T-helper 1 cell treated with Interleukin-12 subunit alpha and Interleukin-12 subunit beta and Interleukin-4 antibody, amounts not matched to agents 30 μg/mL and 1 μg/mL, for 36 hours (primary cell): ENCODE data around the gene PRRC1.

Experiments used
- H3K27ac Mint-ChIP-seq: one replicate; pipeline ENCODE4 v1.8.0; 2021; ENCODE audit warnings: mild to moderate bottlenecking, mixed read lengths
- H3K27me3 Mint-ChIP-seq: one replicate; pipeline ENCODE4 v1.8.0; 2021; ENCODE audit warnings: low read depth, mixed read lengths
- H3K36me3 Mint-ChIP-seq: one replicate; pipeline ENCODE4 v1.8.0; 2021; ENCODE audit warnings: low read depth, mixed read lengths
- H3K4me1 Mint-ChIP-seq: one replicate; pipeline ENCODE4 v1.8.0; 2021; ENCODE audit warnings: low read depth, mixed read lengths
- H3K4me3 Mint-ChIP-seq: one replicate; pipeline ENCODE4 v1.8.0; 2021; ENCODE audit warnings: mild to moderate bottlenecking, moderate library complexity, mixed read lengths
- H3K9me3 Mint-ChIP-seq: one replicate; pipeline ENCODE4 v1.8.0; 2021; ENCODE audit warnings: mixed read lengths

The PRRC1 gene

DNA sequence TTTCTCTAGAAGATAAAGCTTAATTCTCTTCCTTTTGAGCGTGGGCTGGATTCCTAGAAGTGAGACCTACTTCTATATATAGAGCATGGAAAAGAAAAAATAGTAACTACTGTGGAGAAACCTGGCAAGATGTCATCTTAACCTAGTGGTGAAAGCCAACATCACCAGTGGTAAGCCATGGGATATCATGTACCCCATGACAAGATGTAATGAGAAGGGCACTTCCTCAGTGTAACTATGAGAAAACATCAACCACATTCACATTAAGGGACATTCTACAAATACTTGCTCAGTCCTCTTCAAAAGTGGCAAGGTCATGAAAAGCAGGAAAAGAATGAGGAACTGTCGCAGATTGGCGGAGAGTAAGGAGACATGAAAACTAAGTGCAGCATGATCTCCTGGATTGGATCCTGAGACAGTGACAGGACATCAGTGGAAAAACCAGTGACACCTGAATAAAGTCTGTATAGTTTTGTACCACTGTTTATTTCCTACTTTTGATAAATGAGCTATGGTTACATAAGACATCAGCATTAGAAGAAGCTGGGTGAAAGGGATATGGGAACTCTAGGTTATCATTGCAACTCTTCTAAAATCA, 65.4 kb downstream of the PRRC1 start:
- Mint-ChIP-seq H3K4me1 (peaks cover 3% of the 10 kb centered on the region), H3K4me3 (no peak overlapping the region), H3K27ac (no peak overlapping the region), H3K27me3 (peaks cover 14% of the 10 kb centered on the region), H3K9me3 (no peaks in the 10 kb centered on the region), H3K36me3 (no peaks in the 10 kb centered on the region)

- Mint-ChIP-seq H3K27ac (no peak overlapping the region), H3K36me3 (no peaks in the 10 kb centered on the region), H3K4me1 (peaks cover 3% of the 10 kb centered on the region), H3K4me3 (no peak overlapping the region), H3K27me3 (peaks cover 9% of the 10 kb centered on the region), H3K9me3 (no peaks in the 10 kb centered on the region)
Measured at GRCh38 chr5:127583866-127584265, 66.4 kb downstream of the PRRC1 start.

GRCh38 chr5:127585661-127586060, 68.2 kb downstream of the PRRC1 start:
- no peaks in the 10 kb centered on the region for H3K36me3 Mint-ChIP-seq
- peaks cover 5% of the 10 kb centered on the region for H3K4me1 Mint-ChIP-seq
- no peak overlapping the region for H3K27ac Mint-ChIP-seq
- H3K27me3 Mint-ChIP-seq, result peaks cover 4% of the 10 kb centered on the region
- H3K4me3 Mint-ChIP-seq, result no peak overlapping the region
- no peaks in the 10 kb centered on the region for H3K9me3 Mint-ChIP-seq

DNA sequence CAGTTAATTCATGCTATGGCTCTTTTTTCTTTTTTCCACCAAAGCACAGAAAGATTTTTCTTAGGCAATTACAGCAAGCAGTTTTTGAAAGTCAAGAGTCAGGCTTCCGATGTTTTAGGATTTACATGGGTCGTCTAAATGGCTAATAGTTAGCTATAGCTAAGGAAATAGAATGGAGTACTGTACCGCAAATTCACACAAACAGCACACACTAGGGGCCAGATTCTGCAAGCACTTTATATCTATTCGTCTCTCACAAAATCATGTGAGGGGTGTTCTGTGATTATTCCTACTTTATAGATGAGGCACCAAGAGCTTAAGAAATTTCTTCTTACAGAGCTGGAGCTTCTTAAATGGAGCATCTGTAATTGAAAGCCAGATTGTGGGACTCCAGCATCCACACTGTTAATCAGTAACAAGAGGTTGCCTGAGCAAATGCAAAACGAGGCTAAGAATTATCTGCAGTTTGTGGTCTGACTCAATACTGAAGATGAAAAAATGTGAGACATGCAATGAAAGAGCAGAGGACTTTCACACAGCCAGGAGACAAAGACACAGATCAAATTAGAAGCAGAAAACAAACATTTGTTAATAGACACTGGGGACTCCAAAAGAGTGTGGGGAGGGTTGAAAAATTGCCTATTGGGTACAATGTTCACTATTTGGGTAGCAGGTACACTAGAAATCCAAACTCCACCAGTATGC, 68.8 kb downstream of the PRRC1 start:
- Mint-ChIP-seq H3K4me1 (peaks cover 6% of the 10 kb centered on the region), H3K27me3 (peaks cover 3% of the 10 kb centered on the region), H3K9me3 (no peaks in the 10 kb centered on the region), H3K4me3 (no peak overlapping the region), H3K27ac (no peak overlapping the region), H3K36me3 (no peaks in the 10 kb centered on the region)

DNA sequence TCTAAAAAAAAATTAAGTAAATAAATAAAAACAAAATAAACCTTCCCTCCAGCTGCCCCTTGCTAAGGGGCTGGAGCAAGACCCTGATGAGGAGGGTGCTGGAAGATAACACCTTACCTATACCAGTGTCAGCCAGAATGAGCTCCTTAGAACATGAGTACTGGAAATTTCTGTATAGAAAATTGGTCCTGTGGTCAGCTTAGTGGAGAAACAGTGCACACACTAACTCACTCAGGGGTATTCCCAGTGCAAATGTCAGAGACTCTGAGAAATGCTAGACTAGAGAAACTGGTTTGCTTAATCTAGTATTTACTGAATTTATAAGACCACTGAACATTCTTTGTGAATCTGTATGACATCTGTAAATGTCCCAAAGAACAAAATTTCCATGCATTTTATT, 69.4 kb downstream of the PRRC1 start:
- H3K4me1 Mint-ChIP-seq, result peaks cover 6% of the 10 kb centered on the region
- no peaks in the 10 kb centered on the region for H3K9me3 Mint-ChIP-seq
- H3K27me3 Mint-ChIP-seq, result peaks cover 3% of the 10 kb centered on the region
- H3K4me3 Mint-ChIP-seq, result no peak overlapping the region
- no peaks in the 10 kb centered on the region for H3K36me3 Mint-ChIP-seq
- H3K27ac Mint-ChIP-seq, result no peak overlapping the region

GRCh38 chr5:127587246-127587917, 69.9 kb downstream of the PRRC1 start:
- Mint-ChIP-seq H3K4me3 (no peak overlapping the region), H3K27ac (no peak overlapping the region), H3K36me3 (no peaks in the 10 kb centered on the region), H3K9me3 (no peaks in the 10 kb centered on the region), H3K27me3 (peaks cover 3% of the 10 kb centered on the region), H3K4me1 (peaks cover 6% of the 10 kb centered on the region)

DNA sequence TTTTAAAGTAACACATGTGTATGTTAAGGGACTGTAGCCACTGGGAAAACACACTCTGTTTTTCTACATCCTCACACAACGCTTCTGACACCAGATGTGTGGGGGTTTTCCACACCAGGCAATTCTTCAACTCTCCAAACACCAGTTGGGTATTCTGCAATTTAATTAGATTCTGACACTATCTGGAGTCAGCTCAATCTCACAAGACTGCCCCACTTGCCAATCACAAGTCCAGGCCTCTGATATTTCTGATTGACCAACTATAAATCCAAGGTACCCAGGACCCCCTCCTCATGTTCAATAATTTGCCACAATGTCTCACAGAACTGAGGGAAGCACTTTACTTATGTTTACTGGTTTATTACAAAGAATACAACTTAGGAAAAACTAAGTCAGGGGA, 70.9 kb downstream of the PRRC1 start:
- Mint-ChIP-seq H3K9me3 (no peaks in the 10 kb centered on the region), H3K4me3 (no peak overlapping the region), H3K36me3 (no peaks in the 10 kb centered on the region), H3K4me1 (peaks cover 6% of the 10 kb centered on the region), H3K27ac (no peak overlapping the region), H3K27me3 (peaks cover 3% of the 10 kb centered on the region)

GRCh38 chr5:127589309-127590030, 72.0 kb downstream of the PRRC1 start:
- H3K27ac Mint-ChIP-seq, result no peak overlapping the region
- peaks cover 6% of the 10 kb centered on the region for H3K4me1 Mint-ChIP-seq
- H3K4me3 Mint-ChIP-seq, result no peak overlapping the region
- no peaks in the 10 kb centered on the region for H3K9me3 Mint-ChIP-seq
- H3K36me3 Mint-ChIP-seq, result no peaks in the 10 kb centered on the region
- peaks cover 3% of the 10 kb centered on the region for H3K27me3 Mint-ChIP-seq

- Mint-ChIP-seq H3K27me3 (peaks cover 3% of the 10 kb centered on the region), H3K27ac (no peak overlapping the region), H3K4me1 (peaks cover 6% of the 10 kb centered on the region), H3K9me3 (no peaks in the 10 kb centered on the region), H3K36me3 (no peaks in the 10 kb centered on the region), H3K4me3 (no peak overlapping the region)
Measured at GRCh38 chr5:127590156-127590722, 72.8 kb downstream of the PRRC1 start.

- Mint-ChIP-seq H3K9me3 (no peaks in the 10 kb centered on the region), H3K4me3 (no peak overlapping the region), H3K4me1 (peaks cover under 1% of the 10 kb centered on the region), H3K36me3 (no peaks in the 10 kb centered on the region), H3K27ac (no peak overlapping the region), H3K27me3 (peaks cover under 1% of the 10 kb centered on the region)
Measured at GRCh38 chr5:127595484-127596368, 78.3 kb downstream of the PRRC1 start.

DNA sequence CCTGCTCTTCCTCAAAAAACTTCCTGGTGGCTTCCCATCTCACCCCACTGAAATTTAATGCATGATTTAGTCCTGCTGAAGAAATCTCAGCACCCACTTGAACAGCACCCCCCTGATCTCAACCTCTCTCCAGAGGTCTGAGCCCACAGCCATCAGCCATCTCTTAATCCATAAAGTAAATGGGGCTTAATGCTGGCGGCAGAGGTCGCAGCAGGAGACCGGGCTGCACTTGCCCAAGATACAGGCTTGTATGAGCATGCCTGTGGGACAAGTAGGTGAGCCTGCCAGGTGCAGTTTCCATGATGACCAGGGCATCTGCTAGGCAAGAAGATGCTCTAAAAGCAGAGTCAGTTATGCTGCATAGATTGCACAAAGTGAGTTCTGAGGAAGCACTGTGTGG, 79.1 kb downstream of the PRRC1 start:
- Mint-ChIP-seq H3K27ac (no peak overlapping the region), H3K27me3 (no peaks in the 10 kb centered on the region), H3K4me1 (no peaks in the 10 kb centered on the region), H3K9me3 (no peaks in the 10 kb centered on the region), H3K36me3 (no peaks in the 10 kb centered on the region), H3K4me3 (no peak overlapping the region)

- H3K36me3 Mint-ChIP-seq, result no peaks in the 10 kb centered on the region
- H3K4me3 Mint-ChIP-seq, result no peak overlapping the region
- no peaks in the 10 kb centered on the region for H3K9me3 Mint-ChIP-seq
- no peaks in the 10 kb centered on the region for H3K4me1 Mint-ChIP-seq
- no peak overlapping the region for H3K27ac Mint-ChIP-seq
- H3K27me3 Mint-ChIP-seq, result peaks cover 18% of the 10 kb centered on the region
Measured at GRCh38 chr5:127599320-127599719, 81.9 kb downstream of the PRRC1 start.

GRCh38 chr5:127599847-127600246, 82.4 kb downstream of the PRRC1 start:
- Mint-ChIP-seq H3K4me1 (no peaks in the 10 kb centered on the region), H3K27me3 (peaks cover 21% of the 10 kb centered on the region), H3K27ac (no peak overlapping the region)

DNA sequence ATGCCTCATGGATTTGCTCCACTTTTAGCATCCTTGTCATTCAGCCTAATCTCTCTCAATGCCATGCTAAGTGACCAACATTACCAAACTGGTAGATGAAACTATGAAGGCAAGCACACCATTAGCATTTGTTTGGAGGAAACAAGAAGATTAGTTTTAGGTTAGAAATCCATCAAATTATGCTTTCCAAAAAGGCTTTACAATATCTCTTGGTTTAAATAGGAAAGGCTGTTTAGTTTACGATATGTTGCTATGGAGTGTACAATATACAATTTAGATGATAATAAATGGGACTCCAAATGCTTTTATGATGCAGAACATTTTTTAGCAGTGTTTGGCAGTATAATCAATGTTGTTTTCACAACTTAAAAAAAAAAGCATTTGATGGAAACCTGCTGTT, 83.7 kb downstream of the PRRC1 start:
- H3K9me3 Mint-ChIP-seq, result no peaks in the 10 kb centered on the region
- H3K27ac Mint-ChIP-seq, result no peak overlapping the region
- no peaks in the 10 kb centered on the region for H3K36me3 Mint-ChIP-seq
- peaks cover 28% of the 10 kb centered on the region for H3K27me3 Mint-ChIP-seq
- no peak overlapping the region for H3K4me3 Mint-ChIP-seq
- H3K4me1 Mint-ChIP-seq, result no peaks in the 10 kb centered on the region

More at GRCh38 chr5:127599847-127600246, 82.4 kb downstream of the PRRC1 start:
- H3K4me3 Mint-ChIP-seq, result no peak overlapping the region
- H3K36me3 Mint-ChIP-seq, result no peaks in the 10 kb centered on the region
- H3K9me3 Mint-ChIP-seq, result no peaks in the 10 kb centered on the region
